Vagina (tissue), 2 donors: Measurements from ENCODE around the gene SAMHD1. TPM values are rescaled to one million over a fixed set of nuclear protein-coding genes. Genes with fewer than 3 reads are reported as not detected.
"Not testable (repeated sequence)": the region's sequence is repeated elsewhere in the genome, so short reads cannot be mapped to it uniquely, and the experiment has no call there.

Source experiments
- DNase-seq, 2 donors: peaks; one replicate each; pipeline ENCODE4 v3.0.0-alpha.2; 2017; ENCODE audit errors: extremely low spot score in 2 of 2
- H3K27ac ChIP-seq: fragments of 200-600 bp; sonication (generic); one replicate; pipeline ENCODE4 v1.5.1; 2019
- H3K27me3 ChIP-seq: fragments of 200-600 bp; sonication (generic); one replicate; pipeline ENCODE4 v1.5.1; 2019
- H3K36me3 ChIP-seq, 2 donors: fragments of 200-600 bp; sonication (generic); one replicate each; pipeline ENCODE4 v1.5.1; 2017 to 2019
- H3K4me1 ChIP-seq: fragments of 200-600 bp; sonication (generic); one replicate; pipeline ENCODE4 v1.5.1; 2019
- H3K4me3 ChIP-seq, 2 donors: fragments of 200-600 bp; sonication (generic); 1 replicate in 1 of 2; 2 replicates in 1 of 2; pipeline ENCODE4 v1.5.1; 2016 to 2019
- H3K9me3 ChIP-seq: fragments of 200-600 bp; sonication (generic); one replicate; pipeline ENCODE4 v1.5.1; 2019
- CTCF ChIP-seq, 3 experiments: fragments of 450-650 bp in 2 of 3; fragments of 200-600 bp in 1 of 3; sonication (generic) in 1 of 3; IDR thresholded peaks; one replicate each; pipeline ENCODE4 v1.5.1; 2017 to 2019; ENCODE audit warnings: antibody characterized with exemption in 3 of 3, mild to moderate bottlenecking in 2 of 3, moderate library complexity in 2 of 3
- POLR2A ChIP-seq, 2 donors: fragments of 450-650 bp; IDR thresholded peaks; one replicate each; pipeline ENCODE4 v1.6.1; 2017; ENCODE audit warnings: antibody characterized with exemption in 2 of 2, mild to moderate bottlenecking in 2 of 2, moderate library complexity in 2 of 2
- POLR2AphosphoS5 ChIP-seq, 2 donors: sonication (generic); formaldehyde crosslinking; IDR thresholded peaks; one replicate each; pipeline ENCODE4 v1.9.0; 2017; ENCODE audit warnings: antibody characterized with exemption in 2 of 2, mild to moderate bottlenecking in 2 of 2, low read depth in 1 of 2; ENCODE audit not compliant: insufficient read depth in 1 of 2
- intact Hi-C: fragments of 100-400 bp; cut with DNase I; formaldehyde crosslinking; loops from one replicate; pipeline ENCODE4 v1.15.1; 2023
- total RNA-seq: library from RNA; depleted of rRNA; stranded (reverse); fragments of >200 nt; gene quantifications from one replicate; pipeline ENCODE4 v1.2.3, GENCODE V29; 2016

SAMHD1 gene
- total RNA-seq, 1 donor from 2014 or later: 142 TPM

DNA sequence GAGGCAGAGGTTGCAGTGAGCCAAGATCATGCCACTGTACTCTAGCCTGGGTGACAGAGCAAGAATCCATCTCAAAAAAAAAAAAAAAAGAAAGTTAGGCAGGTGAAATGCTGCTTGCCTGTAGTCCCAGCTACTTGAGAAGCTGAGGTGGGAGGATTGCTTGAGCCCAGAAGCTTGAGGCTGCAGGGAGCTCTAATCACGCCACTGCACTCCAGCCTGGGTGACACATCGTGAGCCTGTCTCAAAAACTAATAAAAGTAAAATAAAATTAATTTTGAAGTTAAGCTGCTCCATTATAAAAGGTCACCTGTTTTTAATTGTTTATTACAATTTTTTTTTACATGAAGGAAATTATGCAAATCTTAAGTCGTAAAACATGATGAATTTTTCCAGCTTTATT lies 23.2 kb upstream of the SAMHD1 start:
- Histone ChIP-seq H3K9me3 (no peaks in the 10 kb centered on the region), H3K36me3 (no peaks in the 10 kb centered on the region), H3K27me3 (no peaks in the 10 kb centered on the region), H3K4me3 (no peak overlapping the region), H3K27ac (no peak overlapping the region), H3K4me1 (no peaks in the 10 kb centered on the region)
- TF ChIP-seq POLR2AphosphoS5 (IDR thresholded peaks at IDR 0.05; ENCODE audit: insufficient read depth in 1 of 2, low read depth in 1 of 2) (no peak), POLR2A (IDR thresholded peaks at IDR 0.05) (no peak), CTCF (IDR thresholded peaks at IDR 0.05) (no peak)
- intact Hi-C loops: no loop called here
- no peak for DNase-seq

DNA sequence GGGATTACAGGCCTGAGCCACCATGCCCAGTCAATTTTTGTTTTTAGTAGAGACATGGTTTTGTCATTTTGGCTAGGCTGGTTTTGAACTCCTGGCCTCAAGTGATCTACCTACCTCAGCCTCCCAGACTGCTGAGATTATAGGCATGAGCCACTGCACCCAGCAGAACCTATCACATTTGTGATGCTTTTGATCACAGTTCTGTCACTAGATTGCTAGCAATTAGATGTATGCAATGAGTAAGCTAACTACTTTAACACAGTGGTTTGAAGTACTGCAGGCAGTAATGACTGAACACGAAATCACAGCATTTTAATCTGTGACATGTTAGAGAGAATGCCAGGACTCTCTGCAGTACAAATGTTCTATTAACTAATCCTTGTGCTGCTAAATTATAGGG lies 19.6 kb upstream of the SAMHD1 start:
- TF ChIP-seq POLR2AphosphoS5 (IDR thresholded peaks at IDR 0.05; ENCODE audit: insufficient read depth in 1 of 2, low read depth in 1 of 2) (no peak), CTCF (IDR thresholded peaks at IDR 0.05) (no peak), POLR2A (IDR thresholded peaks at IDR 0.05) (no peak)
- H3K4me1 ChIP-seq: no peaks in the 10 kb centered on the region
- no peaks in the 10 kb centered on the region for H3K27me3 ChIP-seq
- no peak overlapping the region for H3K4me3 ChIP-seq
- H3K36me3 ChIP-seq: no peaks in the 10 kb centered on the region
- H3K27ac ChIP-seq: no peak overlapping the region
- no peak for DNase-seq
- intact Hi-C loops: no loop called here
- H3K9me3 ChIP-seq: no peaks in the 10 kb centered on the region

GRCh38 chr20:36969478-36970186 lies 18.1 kb upstream of the SAMHD1 start:
- Histone ChIP-seq H3K9me3 (no peaks in the 10 kb centered on the region), H3K4me1 (no peaks in the 10 kb centered on the region), H3K27me3 (no peaks in the 10 kb centered on the region), H3K36me3 (no peaks in the 10 kb centered on the region), H3K4me3 (no peak overlapping the region), H3K27ac (no peak overlapping the region)
- no peak for DNase-seq
- intact Hi-C loops: no loop called here
- no peak for TF ChIP-seq CTCF (IDR thresholded peaks at IDR 0.05)
- TF ChIP-seq POLR2A (IDR thresholded peaks at IDR 0.05): no peak
- no peak for TF ChIP-seq POLR2AphosphoS5 (IDR thresholded peaks at IDR 0.05; ENCODE audit: insufficient read depth in 1 of 2, low read depth in 1 of 2)

GRCh38 chr20:36969051-36969450 lies 17.5 kb upstream of the SAMHD1 start:
- no peak for DNase-seq
- Histone ChIP-seq H3K4me1 (no peaks in the 10 kb centered on the region), H3K27ac (no peak overlapping the region), H3K9me3 (no peaks in the 10 kb centered on the region), H3K4me3 (no peak overlapping the region), H3K36me3 (no peaks in the 10 kb centered on the region), H3K27me3 (no peaks in the 10 kb centered on the region)
- no peak for TF ChIP-seq POLR2A (IDR thresholded peaks at IDR 0.05)
- TF ChIP-seq POLR2AphosphoS5 (IDR thresholded peaks at IDR 0.05; ENCODE audit: insufficient read depth in 1 of 2, low read depth in 1 of 2): no peak
- TF ChIP-seq CTCF (IDR thresholded peaks at IDR 0.05): no peak
- intact Hi-C loops: no loop called here

DNA sequence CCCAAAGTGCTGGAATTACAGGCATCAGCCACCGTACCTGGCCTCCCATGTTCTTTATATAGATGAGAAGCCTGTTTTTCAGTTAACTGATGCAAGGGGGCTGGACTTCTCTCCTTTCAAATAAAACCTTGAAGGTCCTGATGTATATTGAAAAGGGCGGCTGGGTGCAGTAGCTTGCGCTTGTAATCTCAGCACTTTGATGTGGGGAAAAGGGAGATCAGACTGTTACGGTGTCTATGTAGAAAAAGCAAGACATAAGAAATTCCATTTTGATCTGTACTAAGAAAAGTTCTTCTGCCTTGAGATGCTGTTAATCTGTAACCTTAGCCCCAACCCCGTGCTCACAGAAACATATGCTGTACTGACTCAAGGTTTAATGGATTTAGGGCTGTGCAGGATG lies 16.1 kb upstream of the SAMHD1 start:
- Histone ChIP-seq H3K27me3 (no peaks in the 10 kb centered on the region), H3K36me3 (no peaks in the 10 kb centered on the region), H3K9me3 (no peaks in the 10 kb centered on the region), H3K27ac (no peak overlapping the region), H3K4me1 (no peaks in the 10 kb centered on the region), H3K4me3 (no peak overlapping the region)
- DNase-seq: no peak
- TF ChIP-seq POLR2A (IDR thresholded peaks at IDR 0.05) (no peak), POLR2AphosphoS5 (IDR thresholded peaks at IDR 0.05; ENCODE audit: insufficient read depth in 1 of 2, low read depth in 1 of 2) (no peak), CTCF (IDR thresholded peaks at IDR 0.05) (no peak)
- intact Hi-C loops: no loop called here

DNA sequence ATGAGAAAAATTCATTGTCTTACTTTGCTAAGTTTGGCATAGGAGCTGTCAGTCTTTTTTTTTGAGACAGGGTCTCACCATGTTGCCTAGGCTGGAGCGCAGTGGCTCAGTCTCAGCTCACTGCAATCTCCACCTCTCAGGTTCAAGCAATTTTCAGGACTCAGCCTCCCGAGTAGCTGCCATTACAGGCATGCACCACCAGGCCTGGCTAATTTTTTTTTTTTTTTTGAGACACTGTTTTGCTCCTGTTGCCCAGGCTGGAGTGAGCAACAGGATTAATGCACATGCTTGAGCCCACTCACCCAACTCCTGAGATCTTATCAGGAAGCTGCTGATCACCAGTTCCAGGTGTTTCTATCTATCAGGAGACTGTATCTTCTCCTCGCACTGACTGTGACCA lies 15.5 kb upstream of the SAMHD1 start:
- H3K27me3 ChIP-seq, H3K4me3 ChIP-seq, H3K36me3 ChIP-seq, H3K27ac ChIP-seq, H3K9me3 ChIP-seq, intact Hi-C loops, H3K4me1 ChIP-seq, DNase-seq: not testable (repeated sequence)

- intact Hi-C loops, H3K9me3 ChIP-seq, H3K4me3 ChIP-seq, H3K4me1 ChIP-seq, H3K36me3 ChIP-seq, H3K27me3 ChIP-seq, H3K27ac ChIP-seq, DNase-seq: not testable (repeated sequence)
Observed at GRCh38 chr20:36962354-36962941, 10.9 kb upstream of the SAMHD1 start.
